Activated CD4-positive, alpha-beta T cell treated with anti-CD3 and anti-CD28 coated beads, Interleukin-10, Interleukin-2, amounts not matched to agents 100 ng/mL and 50 ng/mL, durations not matched to agents 16 hours and 8 hours (primary cell): ENCODE data around the gene PGLYRP4.
A peak's percentile ranks its signal among the peaks of the same experiment; 100 is the strongest.

Source experiments
- DNase-seq: peaks from one replicate; pipeline ENCODE4 v3.0.0-alpha.2; 2020

The PGLYRP4 gene

GRCh38 chr1:153348511-153349362 lies at the start of gene PGLYRP4:
PGLYRP4 (minus strand) TSS chr1:153348841; CDS start chr1:153347932, 909 bp downstream.
- DNase-seq: no peak

GRCh38 chr1:153397924-153398651 lies 49.4 kb upstream of the PGLYRP4 start:
- no peak for DNase-seq

- no peak for DNase-seq
Measured at GRCh38 chr1:153397051-153397923, 48.6 kb upstream of the PGLYRP4 start.

GRCh38 chr1:153396461-153396860 lies 47.8 kb upstream of the PGLYRP4 start:
- no peak for DNase-seq

- DNase-seq: no peak
Measured at GRCh38 chr1:153395776-153396175, 47.1 kb upstream of the PGLYRP4 start.

GRCh38 chr1:153395136-153395685 lies 46.6 kb upstream of the PGLYRP4 start:
- DNase-seq: no peak

GRCh38 chr1:153394391-153394790 lies 45.8 kb upstream of the PGLYRP4 start:
- DNase-seq: no peak

GRCh38 chr1:153393926-153394325 lies 45.3 kb upstream of the PGLYRP4 start:
- DNase-seq: no peak

- no peak for DNase-seq
Measured at GRCh38 chr1:153392822-153393221, 44.2 kb upstream of the PGLYRP4 start.

GRCh38 chr1:153392258-153392657 lies 43.6 kb upstream of the PGLYRP4 start:
- no peak for DNase-seq

GRCh38 chr1:153390938-153391710 lies 42.5 kb upstream of the PGLYRP4 start, which contains the start of gene S100A8:
S100A8 (minus strand) TSS chr1:153391073; CDS start chr1:153390535, 538 bp downstream.
- no peak for DNase-seq

- no peak for DNase-seq
Measured at GRCh38 chr1:153389973-153390879, 41.6 kb upstream of the PGLYRP4 start.

- DNase-seq: no peak
Measured at GRCh38 chr1:153389401-153389800, 40.8 kb upstream of the PGLYRP4 start.

- no peak for DNase-seq
Measured at GRCh38 chr1:153387785-153388184, 39.1 kb upstream of the PGLYRP4 start.

GRCh38 chr1:153387001-153387400 lies 38.4 kb upstream of the PGLYRP4 start:
- no peak for DNase-seq

GRCh38 chr1:153386500-153386901 lies 37.9 kb upstream of the PGLYRP4 start:
- peak; percentile 35 for DNase-seq

GRCh38 chr1:153384958-153385580 lies 36.4 kb upstream of the PGLYRP4 start:
- DNase-seq: no peak

- no peak for DNase-seq
Measured at GRCh38 chr1:153380711-153381110, 32.1 kb upstream of the PGLYRP4 start.

GRCh38 chr1:153379591-153379990 lies 30.9 kb upstream of the PGLYRP4 start:
- DNase-seq: no peak

GRCh38 chr1:153375511-153375910 lies 26.9 kb upstream of the PGLYRP4 start, which contains the start of gene S100A12:
S100A12 (minus strand) TSS chr1:153375621; CDS start chr1:153374592, 1,029 bp downstream.
- DNase-seq: no peak
